B cell (primary cell): Measurements from ENCODE around the gene DVL1. TPM values are rescaled to one million over a fixed set of nuclear protein-coding genes. Genes with fewer than 3 reads are reported as not detected.

Experiments used
- ATAC-seq: fragments of 200-7000 bp; cut with Tn5 transposase; one replicate; pipeline ENCODE4 v1.10.0; 2021; ENCODE audit warnings: low read depth, mild to moderate bottlenecking, moderate number of reproducible peaks, moderate library complexity
- CTCF ChIA-PET: fragments of 350-600 bp; sonication (Branson Sonifier 250); formaldehyde crosslinking; loops from one replicate; lab custom pipeline; 2021; ENCODE audit warnings: antibody characterized with exemption, inconsistent platforms; lab: Charles Lee
- POLR2A ChIA-PET: fragments of 350-600 bp; sonication (Branson Sonifier 250); formaldehyde crosslinking; loops from one replicate; lab custom pipeline; 2021; ENCODE audit warnings: antibody characterized with exemption; lab: Charles Lee
- DNase-seq: peaks from one replicate; pipeline ENCODE4 v3.0.0; 2013
- H2AFZ ChIP-seq: 2 replicates; pipeline ENCODE4 v1.6.1; 2012; ENCODE audit warnings: mild to moderate bottlenecking, low read depth, low read length; ENCODE audit not compliant: insufficient read depth, poor library complexity, severe bottlenecking
- H3K27ac ChIP-seq, 2 donors: 1 replicate in 1 of 2; 2 replicates in 1 of 2; pipeline ENCODE4 v1.5.1; 2012 to 2013; ENCODE audit warnings: low read length in 2 of 2, mild to moderate bottlenecking in 2 of 2, moderate library complexity in 1 of 2
- H3K27me3 ChIP-seq, 4 experiments: fragments of 200-600 bp in 1 of 4; sonication (generic) in 1 of 4; replicated peaks in 1 of 4; 1 replicate in 2 of 4; 2 replicates in 2 of 4; pipeline versions ENCODE4 v1.6.1 to v1.7.0; 2013 to 2016; ENCODE audit warnings: low read length in 3 of 4, mild to moderate bottlenecking in 2 of 4, mixed read lengths in 1 of 4, moderate library complexity in 1 of 4; ENCODE audit not compliant: insufficient read depth in 4 of 4, control insufficient read depth in 3 of 4; ENCODE audit errors: control extremely low read depth in 1 of 4
- H3K36me3 ChIP-seq, 2 experiments: replicated peaks in 1 of 2; 1 replicate in 1 of 2; 2 replicates in 1 of 2; pipeline versions ENCODE4 v1.6.1 to v1.7.1; 2013; ENCODE audit warnings: low read length in 1 of 2; ENCODE audit not compliant: insufficient read depth in 2 of 2, control insufficient read depth in 1 of 2; ENCODE audit errors: control extremely low read depth in 1 of 2, extremely low read depth in 1 of 2
- H3K4me1 ChIP-seq, 2 donors: fragments of 200-600 bp in 1 of 2; sonication (generic) in 1 of 2; 1 replicate in 1 of 2; 2 replicates in 1 of 2; pipeline versions ENCODE4 v1.5.1 to v1.6.1; 2013 to 2017; ENCODE audit warnings: low read length in 2 of 2; ENCODE audit not compliant: control insufficient read depth in 2 of 2, insufficient read depth in 2 of 2
- H3K4me2 ChIP-seq: replicated peaks from 2 replicates; pipeline ENCODE3; 2012; ENCODE audit warnings: mild to moderate bottlenecking, low read depth, low read length; ENCODE audit not compliant: poor library complexity, severe bottlenecking
- H3K4me3 ChIP-seq, 5 experiments: fragments of 200-600 bp in 1 of 5; sonication (generic) in 1 of 5; 1 replicate in 3 of 5; 2 replicates in 2 of 5; pipeline versions ENCODE4 v1.5.1 to v1.7.0; 2011 to 2016; ENCODE audit warnings: low read length in 4 of 5, mild to moderate bottlenecking in 4 of 5, low read depth in 2 of 5, control low read depth in 1 of 5, moderate library complexity in 1 of 5; ENCODE audit not compliant: insufficient read depth in 1 of 5; ENCODE audit errors: control extremely low read depth in 1 of 5, extremely low read depth in 1 of 5
- H3K79me2 ChIP-seq: fragments of 200-600 bp; sonication (generic); one replicate; pipeline ENCODE4 v1.6.0; 2016; ENCODE audit warnings: low read length; ENCODE audit not compliant: control insufficient read depth, insufficient read depth
- H3K9ac ChIP-seq: fragments of 200-600 bp; sonication (generic); 2 replicates; pipeline ENCODE4 v1.6.1; 2017; ENCODE audit warnings: mild to moderate bottlenecking, low read length, moderate library complexity
- H3K9me3 ChIP-seq, 3 donors: one replicate each; pipeline versions ENCODE4 v1.6.1 to v1.7.1; 2013; ENCODE audit warnings: low read length in 2 of 3; ENCODE audit not compliant: control insufficient read depth in 2 of 3, insufficient read depth in 1 of 3; ENCODE audit errors: control extremely low read depth in 1 of 3
- H4K20me1 ChIP-seq: 2 replicates; pipeline ENCODE4 v1.6.0; 2012; ENCODE audit warnings: mild to moderate bottlenecking, low read length; ENCODE audit not compliant: insufficient read depth, control insufficient read depth, poor library complexity, severe bottlenecking
- H3K27ac Mint-ChIP-seq: one replicate; pipeline ENCODE4 v1.8.0; 2021; ENCODE audit warnings: mixed read lengths
- H3K27me3 Mint-ChIP-seq: one replicate; pipeline ENCODE4 v1.8.0; 2021; ENCODE audit warnings: mixed read lengths
- H3K4me1 Mint-ChIP-seq: one replicate; pipeline ENCODE4 v1.8.0; 2021; ENCODE audit warnings: mixed read lengths
- H3K4me3 Mint-ChIP-seq: one replicate; pipeline ENCODE4 v1.8.0; 2021; ENCODE audit warnings: mixed read lengths
- H3K9me3 Mint-ChIP-seq: one replicate; pipeline ENCODE4 v1.8.0; 2022; ENCODE audit warnings: mixed read lengths; ENCODE audit not compliant: insufficient read depth
- EZH2 ChIP-seq: IDR thresholded peaks from 2 replicates; pipeline ENCODE4 v1.6.1; 2012; ENCODE audit warnings: borderline replicate concordance, low read depth, mild to moderate bottlenecking, moderate library complexity, low read length; ENCODE audit not compliant: insufficient read depth, poor library complexity, severe bottlenecking
- WGBS: methylation state at CpG from one replicate; pipeline ENCODE4 v1.1.5; 2013; ENCODE audit warnings: missing lambda C conversion rate; ENCODE audit not compliant: insufficient coverage; 5-methylcytosine and 5-hydroxymethylcytosine counted together
- intact Hi-C: fragments of 100-400 bp; cut with micrococcal nuclease; formaldehyde crosslinking; loops from one replicate; pipeline ENCODE4 v1.10.0; 2022
- polyA plus RNA-seq: library from polyadenylated mRNA; depleted of rRNA; stranded (reverse); fragments of >200 nt; gene quantifications from 2 replicates; pipeline ENCODE4 v1.2.3, GENCODE V29; 2012
- total RNA-seq, 2 donors: library from RNA; stranded (reverse); fragments of 120-200 nt in 1 of 2; gene quantifications; 1 replicate in 1 of 2; 2 replicates in 1 of 2; pipeline versions ENCODE4 v1.2.3 to v1.2.4, GENCODE V29; 2013 to 2022
- TF ChIP-seq, protein P1 (sequence below): fragments of 200-600 bp; IDR thresholded peaks from one replicate; pipeline ENCODE4 v1.8.0; 2022; ENCODE audit warnings: antibody characterized with exemption, mild to moderate bottlenecking

DVL1 gene
- total and polyA plus RNA-seq, 2 donors (not counting 1 experiment from before 2014, with no cell fraction given), result 46.1 to 53.5 TPM

DNA sequence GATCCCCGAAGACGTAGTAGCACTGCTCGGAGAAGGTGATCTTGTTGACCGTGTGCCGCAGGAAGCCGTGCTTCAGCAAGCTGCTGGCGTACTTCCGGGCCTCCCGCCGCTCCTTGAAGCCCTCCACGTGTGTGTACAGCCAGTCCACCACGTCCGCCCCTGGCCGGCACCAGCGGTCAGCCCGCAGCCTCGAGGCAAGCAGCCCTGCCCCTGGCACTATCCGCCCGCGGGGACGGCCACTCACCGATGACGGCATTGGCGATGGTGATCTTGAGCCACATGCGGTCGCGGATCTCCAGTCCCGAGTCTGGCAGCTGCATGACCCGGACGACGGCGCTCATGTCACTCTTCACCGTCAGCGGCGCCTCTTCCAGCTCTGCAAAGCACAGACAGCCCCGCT, 10.9 kb downstream of the DVL1 start:
- H3K27me3 Mint-ChIP-seq, result no peaks in the 10 kb centered on the region
- Histone ChIP-seq H4K20me1 (peaks cover 4% of the 10 kb centered on the region), H3K79me2 (no peaks in the 10 kb centered on the region), H3K36me3 (peaks cover 0 to 12% of the 10 kb centered on the region in 2 experiments), H3K4me2 (no peak overlapping the region), H3K4me1 (no peaks in the 10 kb centered on the region), H3K4me3 (no peak overlapping the region), H3K9me3 (peaks cover 0 to 7% (median 0%) of the 10 kb centered on the region in 3 donors), H2AFZ (no peak overlapping the region), H3K27me3 (no peaks in the 10 kb centered on the region), H3K9ac (no peak overlapping the region), H3K27ac (no peak overlapping the region)
- ATAC-seq (no peak), DNase-seq (no peak)
- ChIA-PET POLR2A (interaction anchor here (0.6 kb wide), 1 partner anchor 344 kb away, joined by 3 read pairs; no protein-coding TSS in a partner anchor), CTCF (no interaction called here)
- WGBS, result 97% methylated on average over 36 of the region's 36 CpGs
- H3K27ac Mint-ChIP-seq, result no peak overlapping the region
- intact Hi-C loops, result no loop called here
- no peak overlapping the region for H3K4me3 Mint-ChIP-seq
- no peaks in the 10 kb centered on the region for H3K9me3 Mint-ChIP-seq
- no peaks in the 10 kb centered on the region for H3K4me1 Mint-ChIP-seq
- TF ChIP-seq, protein P1, sequence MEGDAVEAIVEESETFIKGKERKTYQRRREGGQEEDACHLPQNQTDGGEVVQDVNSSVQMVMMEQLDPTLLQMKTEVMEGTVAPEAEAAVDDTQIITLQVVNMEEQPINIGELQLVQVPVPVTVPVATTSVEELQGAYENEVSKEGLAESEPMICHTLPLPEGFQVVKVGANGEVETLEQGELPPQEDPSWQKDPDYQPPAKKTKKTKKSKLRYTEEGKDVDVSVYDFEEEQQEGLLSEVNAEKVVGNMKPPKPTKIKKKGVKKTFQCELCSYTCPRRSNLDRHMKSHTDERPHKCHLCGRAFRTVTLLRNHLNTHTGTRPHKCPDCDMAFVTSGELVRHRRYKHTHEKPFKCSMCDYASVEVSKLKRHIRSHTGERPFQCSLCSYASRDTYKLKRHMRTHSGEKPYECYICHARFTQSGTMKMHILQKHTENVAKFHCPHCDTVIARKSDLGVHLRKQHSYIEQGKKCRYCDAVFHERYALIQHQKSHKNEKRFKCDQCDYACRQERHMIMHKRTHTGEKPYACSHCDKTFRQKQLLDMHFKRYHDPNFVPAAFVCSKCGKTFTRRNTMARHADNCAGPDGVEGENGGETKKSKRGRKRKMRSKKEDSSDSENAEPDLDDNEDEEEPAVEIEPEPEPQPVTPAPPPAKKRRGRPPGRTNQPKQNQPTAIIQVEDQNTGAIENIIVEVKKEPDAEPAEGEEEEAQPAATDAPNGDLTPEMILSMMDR, result no peak
- TF ChIP-seq EZH2, result no peak

DNA sequence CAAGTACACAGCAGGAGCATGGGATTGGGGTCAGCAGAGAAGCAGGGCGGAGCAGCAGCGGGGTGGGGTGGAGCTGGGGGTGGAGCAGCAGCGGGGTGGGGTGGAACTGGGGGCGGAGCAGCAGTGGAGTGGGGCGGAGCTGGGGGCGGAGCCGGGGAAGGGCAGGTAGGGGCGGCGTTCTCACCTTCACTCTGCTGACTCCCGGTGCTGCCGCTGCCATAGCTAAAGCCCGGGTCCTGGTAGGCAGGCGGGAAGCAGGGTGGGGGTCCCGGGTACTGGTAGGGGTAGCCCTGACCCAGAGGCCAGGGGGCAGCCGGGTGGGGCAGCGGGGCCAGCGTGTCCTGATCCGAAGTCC, 11.4 kb downstream of the DVL1 start:
- H3K9ac ChIP-seq, result no peak overlapping the region
- peaks cover 0 to 7% (median 0%) of the 10 kb centered on the region in 3 donors for H3K9me3 ChIP-seq
- intact Hi-C loops, result no loop called here
- no peaks in the 10 kb centered on the region for H3K79me2 ChIP-seq
- Mint-ChIP-seq H3K27me3 (no peaks in the 10 kb centered on the region), H3K4me1 (peaks cover under 1% of the 10 kb centered on the region), H3K4me3 (no peak overlapping the region), H3K27ac (no peak overlapping the region), H3K9me3 (no peaks in the 10 kb centered on the region)
- DNase-seq (no peak), ATAC-seq (peak; percentile 32)
- no peaks in the 10 kb centered on the region for H4K20me1 ChIP-seq
- H3K4me2 ChIP-seq, result no peak overlapping the region
- 93% methylated on average over 14 of the region's 18 CpGs for WGBS
- no peak overlapping the region for H3K4me3 ChIP-seq
- H3K4me1 ChIP-seq, result no peaks in the 10 kb centered on the region
- ChIA-PET CTCF (no interaction called here), POLR2A (interaction anchor here (0.6 kb wide), 1 partner anchor 345 kb away, joined by 3 read pairs; no protein-coding TSS in a partner anchor)
- no peak overlapping the region for H2AFZ ChIP-seq
- no peaks in the 10 kb centered on the region for H3K27me3 ChIP-seq
- no peak for TF ChIP-seq EZH2
- TF ChIP-seq, protein P1, result no peak
- no peak overlapping the region for H3K27ac ChIP-seq
- H3K36me3 ChIP-seq, result peaks cover 0 to 12% of the 10 kb centered on the region in 2 experiments
